Measurements from ENCODE around the gene RFTN1.
A peak's percentile ranks its signal among the peaks of the same experiment; 100 is the strongest.

Gene RFTN1, protein sequence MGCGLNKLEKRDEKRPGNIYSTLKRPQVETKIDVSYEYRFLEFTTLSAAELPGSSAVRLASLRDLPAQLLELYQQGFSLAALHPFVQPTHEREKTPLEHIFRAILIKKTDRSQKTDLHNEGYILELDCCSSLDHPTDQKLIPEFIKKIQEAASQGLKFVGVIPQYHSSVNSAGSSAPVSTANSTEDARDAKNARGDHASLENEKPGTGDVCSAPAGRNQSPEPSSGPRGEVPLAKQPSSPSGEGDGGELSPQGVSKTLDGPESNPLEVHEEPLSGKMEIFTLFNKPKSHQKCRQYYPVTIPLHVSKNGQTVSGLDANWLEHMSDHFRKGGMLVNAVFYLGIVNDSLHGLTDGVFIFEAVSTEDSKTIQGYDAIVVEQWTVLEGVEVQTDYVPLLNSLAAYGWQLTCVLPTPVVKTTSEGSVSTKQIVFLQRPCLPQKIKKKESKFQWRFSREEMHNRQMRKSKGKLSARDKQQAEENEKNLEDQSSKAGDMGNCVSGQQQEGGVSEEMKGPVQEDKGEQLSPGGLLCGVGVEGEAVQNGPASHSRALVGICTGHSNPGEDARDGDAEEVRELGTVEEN

DNA sequence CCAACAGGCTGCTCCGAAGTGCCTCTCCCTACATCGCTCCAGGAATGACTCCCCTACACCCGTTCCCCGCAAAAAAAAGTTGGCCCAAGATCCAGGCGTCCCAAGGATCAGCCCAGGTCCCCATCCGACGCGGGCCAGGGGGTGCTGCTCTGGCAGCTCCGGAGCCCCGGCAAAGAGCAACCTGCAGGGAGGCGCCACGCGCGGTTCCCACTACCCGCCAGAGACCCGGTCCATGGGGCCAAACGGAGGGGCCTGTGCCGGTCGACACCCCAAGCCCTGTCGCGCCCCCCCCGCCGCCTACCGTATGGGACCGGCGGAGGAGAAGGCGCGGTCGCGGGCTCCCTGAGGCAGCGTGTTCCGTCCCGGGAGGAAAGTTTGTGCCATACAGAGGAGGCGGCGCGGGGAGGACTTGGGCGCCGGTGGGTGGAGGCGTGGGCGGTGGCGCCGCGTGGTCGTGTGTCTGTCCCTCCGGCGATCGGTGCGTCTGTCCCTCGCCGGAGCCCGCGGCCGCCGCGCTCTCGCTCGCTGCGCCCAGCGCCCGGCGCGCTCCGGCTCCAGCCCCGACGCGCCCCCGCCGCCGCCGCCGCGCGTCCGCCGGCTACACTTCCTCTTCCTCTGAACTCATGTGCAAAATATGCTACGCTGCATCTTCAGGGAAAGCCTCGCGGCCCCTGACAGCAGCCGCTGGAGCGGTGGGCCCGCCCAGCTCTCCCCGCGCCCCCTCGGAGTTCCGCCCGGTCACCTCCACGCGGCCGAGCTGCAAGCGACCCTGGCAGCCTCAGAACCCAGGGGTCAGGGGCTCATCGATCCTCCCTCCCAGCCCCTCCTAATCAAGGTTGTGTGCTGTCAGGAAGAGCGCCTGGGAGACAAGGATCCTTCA, at the start of gene RFTN1:
RFTN1 (minus strand) TSS at position 559 of the 880 bp plus-strand sequence. CDS start 19,830 bp downstream, outside the sequence.
- Mint-ChIP-seq H3K4me3 (peak within 1 kb of the TSS; percentile 93), H3K4me1 (ENCODE audit: low read depth) (peaks cover 76% of the 10 kb centered on the region), H3K27me3 (no peaks in the 10 kb centered on the region), H3K9me3 (peaks cover 4% of the 10 kb centered on the region), H3K36me3 (ENCODE audit: low read depth) (peaks cover 39% of the 10 kb centered on the region), H3K27ac (peak within 1 kb of the TSS; percentile 98)
- peak; percentile 75 for DNase-seq

DNA sequence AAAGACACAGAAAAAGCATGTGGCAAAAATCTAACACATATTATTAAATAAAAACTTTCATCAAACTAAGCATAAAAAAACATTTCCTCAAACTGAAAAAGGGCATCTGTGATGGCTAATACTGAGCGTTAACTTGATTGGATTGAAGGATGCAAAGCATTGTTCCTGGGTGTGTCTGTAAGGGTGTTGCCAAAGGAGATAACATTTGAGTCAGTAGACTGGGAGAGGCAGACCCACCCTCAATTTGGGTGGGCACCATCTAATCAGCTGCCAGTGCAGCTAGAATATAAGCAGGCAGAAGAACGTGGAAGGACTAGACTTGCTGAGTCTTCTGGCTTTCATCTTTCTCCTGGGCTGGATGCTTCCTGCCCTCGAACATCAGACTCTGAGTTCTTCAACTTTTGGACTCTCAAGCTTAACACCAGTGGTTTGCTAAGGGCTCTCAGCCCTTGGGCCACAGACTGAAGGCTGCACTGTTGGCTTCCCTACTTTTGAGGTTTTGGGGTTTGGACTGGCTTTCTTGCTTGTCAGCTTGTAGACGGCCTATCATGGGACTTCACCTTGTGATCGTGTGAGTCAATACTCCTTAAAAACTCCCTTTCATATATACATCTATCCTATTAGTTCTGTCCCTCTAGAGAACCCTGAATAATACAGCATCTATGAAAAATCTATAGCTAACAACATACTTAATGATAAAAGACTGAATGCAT, 46.3 kb upstream of the RFTN1 start:
- DNase-seq, result no peak
- Mint-ChIP-seq H3K27me3 (no peaks in the 10 kb centered on the region), H3K4me3 (no peak overlapping the region), H3K9me3 (no peaks in the 10 kb centered on the region), H3K4me1 (ENCODE audit: low read depth) (no peaks in the 10 kb centered on the region), H3K27ac (no peak overlapping the region), H3K36me3 (ENCODE audit: low read depth) (no peaks in the 10 kb centered on the region)

DNA sequence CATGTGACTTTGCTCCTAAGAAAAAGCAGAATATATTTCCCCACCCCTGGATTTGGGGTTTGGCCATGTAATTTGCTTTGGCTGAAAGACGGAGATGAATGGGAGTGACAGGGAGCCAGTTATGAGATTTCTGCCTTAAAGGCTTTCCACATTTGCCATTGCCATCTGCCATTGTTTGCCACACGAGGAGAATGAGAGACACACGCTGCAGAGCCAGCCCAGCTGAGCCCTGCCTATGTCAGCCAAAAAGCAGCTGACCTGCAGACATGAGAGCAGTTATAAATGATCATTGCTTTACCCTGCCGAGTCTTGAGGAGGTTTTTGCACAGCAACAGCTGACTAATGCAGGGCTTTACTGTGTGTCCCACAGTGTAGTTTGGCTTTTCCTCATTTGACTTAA, 40.6 kb upstream of the RFTN1 start:
- H3K4me3 Mint-ChIP-seq, result no peak overlapping the region
- H3K27me3 Mint-ChIP-seq, result peaks cover 5% of the 10 kb centered on the region
- H3K36me3 Mint-ChIP-seq (ENCODE audit: low read depth), result no peaks in the 10 kb centered on the region
- no peak overlapping the region for H3K27ac Mint-ChIP-seq
- H3K4me1 Mint-ChIP-seq (ENCODE audit: low read depth), result peaks cover 9% of the 10 kb centered on the region
- DNase-seq, result no peak
- no peaks in the 10 kb centered on the region for H3K9me3 Mint-ChIP-seq

DNA sequence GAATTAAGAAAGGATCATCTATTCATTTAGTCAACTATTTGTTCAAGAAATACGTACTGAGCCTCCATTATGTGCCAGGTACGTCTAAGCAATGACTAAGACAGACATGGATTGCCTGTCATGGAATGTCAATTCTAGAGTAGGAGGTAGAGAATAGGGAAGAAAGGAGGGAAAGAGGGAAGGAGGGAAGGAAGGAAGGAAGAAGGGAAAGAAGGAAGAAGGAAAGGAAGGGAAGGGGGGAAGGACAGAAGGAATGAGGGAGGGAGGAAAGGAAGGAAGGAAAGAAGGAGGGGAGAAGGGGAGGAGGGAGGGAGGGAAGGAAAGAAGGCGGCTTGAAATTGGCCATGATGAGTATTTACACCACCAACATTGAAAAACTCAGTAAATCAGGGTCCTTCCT, 39.3 kb upstream of the RFTN1 start:
- Mint-ChIP-seq H3K9me3 (no peaks in the 10 kb centered on the region), H3K36me3 (ENCODE audit: low read depth) (no peaks in the 10 kb centered on the region), H3K27ac (no peak overlapping the region), H3K27me3 (peaks cover 5% of the 10 kb centered on the region), H3K4me3 (no peak overlapping the region), H3K4me1 (ENCODE audit: low read depth) (peaks cover 11% of the 10 kb centered on the region)
- no peak for DNase-seq

DNA sequence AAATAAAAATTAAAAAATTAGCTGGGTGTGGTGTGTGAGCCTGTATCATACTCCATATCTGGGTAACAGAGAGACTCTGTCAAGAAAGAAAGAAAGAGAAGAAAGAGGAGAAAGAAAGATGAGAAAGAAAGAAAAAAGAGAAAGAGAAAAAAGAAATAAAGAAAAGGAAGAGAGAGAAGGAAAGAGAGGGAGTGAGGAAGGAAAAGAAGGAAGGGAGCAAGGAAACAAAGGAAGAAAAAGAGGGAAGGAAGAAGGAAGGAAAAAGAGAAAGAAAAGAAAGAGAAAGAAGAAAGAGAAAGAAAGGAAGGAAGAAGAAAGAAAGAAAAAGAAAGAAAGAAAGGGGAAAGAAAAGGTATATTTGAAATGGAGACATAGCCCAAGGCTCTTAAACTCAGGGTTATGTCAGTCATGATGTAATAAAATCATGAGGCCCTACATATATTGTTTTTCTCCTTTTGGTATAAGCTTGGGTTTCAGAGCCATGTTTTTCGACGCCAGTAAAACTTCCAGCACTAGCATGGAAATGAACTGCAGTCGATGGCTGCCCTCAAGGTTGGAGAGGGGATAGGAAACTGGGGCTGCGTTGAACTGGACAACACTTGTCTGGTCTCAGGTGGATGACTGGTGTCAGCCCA, 38.0 kb upstream of the RFTN1 start:
- Mint-ChIP-seq H3K36me3 (ENCODE audit: low read depth) (no peaks in the 10 kb centered on the region), H3K4me3 (no peak overlapping the region)

DNA sequence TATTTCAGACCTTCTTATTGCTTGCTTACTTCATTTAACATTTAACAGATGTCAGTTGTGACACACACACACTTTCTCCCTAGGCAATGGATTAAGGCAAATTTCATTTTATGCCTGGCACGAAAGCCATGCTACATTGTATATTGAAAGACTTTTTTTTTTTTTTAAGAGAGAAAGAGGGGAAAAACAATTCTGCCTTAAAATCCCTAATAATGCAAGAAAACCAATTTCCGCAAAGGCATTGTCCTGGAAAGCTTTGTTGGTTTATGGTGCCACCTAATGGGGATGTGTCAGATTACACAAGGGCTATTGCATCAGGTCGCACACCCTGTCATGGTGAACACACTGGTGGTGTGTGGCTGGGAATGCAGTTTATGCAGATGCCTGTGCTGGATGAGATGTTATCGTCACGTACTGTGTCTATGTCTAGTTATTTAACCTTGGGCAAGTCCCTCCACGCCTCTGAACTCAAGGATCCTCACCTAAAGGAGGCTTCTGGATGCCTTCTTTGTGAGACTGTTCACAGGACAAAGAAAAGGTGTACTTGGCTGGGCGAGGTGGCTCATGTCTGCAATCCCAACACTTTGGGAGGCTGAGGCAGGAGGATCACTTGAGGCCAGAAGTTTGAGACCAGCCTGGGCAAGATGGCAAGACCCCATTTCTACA, 37.3 kb upstream of the RFTN1 start:
- DNase-seq, result peak; percentile 68
- Mint-ChIP-seq H3K27ac (peak overlapping the region; percentile 92), H3K9me3 (no peaks in the 10 kb centered on the region), H3K4me3 (no peak overlapping the region), H3K4me1 (ENCODE audit: low read depth) (peaks cover 18% of the 10 kb centered on the region), H3K27me3 (peaks cover 5% of the 10 kb centered on the region), H3K36me3 (ENCODE audit: low read depth) (no peaks in the 10 kb centered on the region)

More for the DNA sequence above, 38.0 kb upstream of the RFTN1 start:
- peaks cover 16% of the 10 kb centered on the region for H3K4me1 Mint-ChIP-seq (ENCODE audit: low read depth)
- H3K9me3 Mint-ChIP-seq, result no peaks in the 10 kb centered on the region
- DNase-seq, result no peak
- peaks cover 5% of the 10 kb centered on the region for H3K27me3 Mint-ChIP-seq
- H3K27ac Mint-ChIP-seq, result peak overlapping the region; percentile 92

DNA sequence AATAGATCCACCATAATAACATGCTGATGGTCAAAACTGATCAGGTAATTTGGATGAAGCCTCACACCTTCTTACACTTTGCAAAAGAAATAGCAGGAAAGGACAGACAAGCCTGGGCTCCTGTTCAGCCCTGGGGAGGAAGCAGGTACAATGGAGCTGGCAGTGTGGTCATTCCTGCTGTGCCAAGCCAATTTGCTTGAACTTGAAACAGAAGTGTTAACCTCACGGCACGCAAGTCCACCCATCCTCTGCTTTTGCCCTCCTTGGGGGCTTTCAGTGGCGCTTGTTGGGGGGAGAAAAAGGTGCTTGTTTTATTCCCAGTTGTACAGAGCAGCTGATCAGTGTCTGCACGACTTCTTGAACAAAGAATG, 36.8 kb upstream of the RFTN1 start:
- Mint-ChIP-seq H3K4me3 (no peak overlapping the region), H3K36me3 (ENCODE audit: low read depth) (no peaks in the 10 kb centered on the region), H3K9me3 (no peaks in the 10 kb centered on the region), H3K4me1 (ENCODE audit: low read depth) (peaks cover 18% of the 10 kb centered on the region), H3K27ac (no peak overlapping the region), H3K27me3 (peaks cover 5% of the 10 kb centered on the region)
- DNase-seq, result no peak

DNA sequence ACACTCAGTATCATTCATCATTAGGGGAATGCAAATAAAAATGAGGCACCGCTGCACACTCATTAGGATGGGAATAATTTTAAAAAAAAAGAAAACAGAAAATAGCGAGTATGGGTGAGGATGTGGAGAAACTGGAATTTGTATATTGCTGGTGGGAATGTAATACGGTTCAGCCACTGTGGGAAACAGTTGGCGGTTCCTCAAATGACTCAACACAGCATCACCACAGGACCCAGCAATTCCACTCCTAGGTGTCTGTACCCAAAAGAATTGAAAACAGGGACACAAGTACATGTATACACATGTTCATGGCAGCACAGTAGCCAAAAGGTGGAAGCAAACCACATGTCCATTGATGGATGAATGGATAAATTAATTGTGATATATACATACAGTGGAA, 35.2 kb upstream of the RFTN1 start:
- peaks cover 5% of the 10 kb centered on the region for H3K27me3 Mint-ChIP-seq
- H3K4me1 Mint-ChIP-seq (ENCODE audit: low read depth), result peaks cover 18% of the 10 kb centered on the region
- H3K4me3 Mint-ChIP-seq, result no peak overlapping the region
- no peaks in the 10 kb centered on the region for H3K9me3 Mint-ChIP-seq
- H3K36me3 Mint-ChIP-seq (ENCODE audit: low read depth), result no peaks in the 10 kb centered on the region
- DNase-seq, result no peak
- H3K27ac Mint-ChIP-seq, result no peak overlapping the region

DNA sequence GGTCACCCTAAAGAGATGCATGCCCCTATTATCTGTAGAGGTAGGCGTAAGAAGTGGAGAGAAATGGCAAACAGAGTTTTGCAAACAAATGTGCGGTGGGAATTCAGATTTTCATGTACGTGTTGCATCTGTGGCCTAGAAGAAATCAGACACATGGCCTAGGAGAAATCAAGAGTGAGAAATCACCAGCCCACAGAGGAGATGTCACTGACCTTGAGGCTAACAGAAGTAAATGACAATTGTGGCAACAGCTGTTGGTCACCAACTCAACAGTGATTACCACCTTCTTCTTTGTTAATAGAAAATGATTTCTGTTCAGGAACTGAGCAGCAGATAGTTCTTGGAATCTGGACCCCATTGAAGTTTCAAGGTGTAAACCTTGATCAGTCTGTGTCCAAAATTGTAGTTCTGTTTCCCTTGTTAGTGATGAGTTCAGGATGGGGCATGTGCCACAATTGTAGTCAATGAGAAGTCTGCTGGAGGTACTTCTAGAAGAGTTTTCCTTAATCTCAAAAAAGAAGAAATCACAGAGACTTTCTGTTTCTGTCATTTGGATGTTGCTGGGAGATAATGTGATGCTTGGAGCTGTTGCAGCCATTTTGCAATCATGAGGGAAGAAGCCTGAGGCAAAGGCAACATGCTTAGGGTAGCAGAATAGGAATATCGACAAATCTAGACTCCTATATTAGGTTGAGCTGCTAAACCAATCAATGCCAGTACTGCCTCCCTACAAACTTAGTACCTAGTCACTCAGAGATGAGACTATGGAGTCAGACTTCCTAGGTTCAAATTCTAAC, 34.3 kb upstream of the RFTN1 start:
- peaks cover 18% of the 10 kb centered on the region for H3K4me1 Mint-ChIP-seq (ENCODE audit: low read depth)
- H3K27me3 Mint-ChIP-seq, result peaks cover 5% of the 10 kb centered on the region
- DNase-seq, result no peak
- no peaks in the 10 kb centered on the region for H3K9me3 Mint-ChIP-seq
- H3K27ac Mint-ChIP-seq, result no peak overlapping the region
- no peak overlapping the region for H3K4me3 Mint-ChIP-seq
- H3K36me3 Mint-ChIP-seq (ENCODE audit: low read depth), result no peaks in the 10 kb centered on the region

DNA sequence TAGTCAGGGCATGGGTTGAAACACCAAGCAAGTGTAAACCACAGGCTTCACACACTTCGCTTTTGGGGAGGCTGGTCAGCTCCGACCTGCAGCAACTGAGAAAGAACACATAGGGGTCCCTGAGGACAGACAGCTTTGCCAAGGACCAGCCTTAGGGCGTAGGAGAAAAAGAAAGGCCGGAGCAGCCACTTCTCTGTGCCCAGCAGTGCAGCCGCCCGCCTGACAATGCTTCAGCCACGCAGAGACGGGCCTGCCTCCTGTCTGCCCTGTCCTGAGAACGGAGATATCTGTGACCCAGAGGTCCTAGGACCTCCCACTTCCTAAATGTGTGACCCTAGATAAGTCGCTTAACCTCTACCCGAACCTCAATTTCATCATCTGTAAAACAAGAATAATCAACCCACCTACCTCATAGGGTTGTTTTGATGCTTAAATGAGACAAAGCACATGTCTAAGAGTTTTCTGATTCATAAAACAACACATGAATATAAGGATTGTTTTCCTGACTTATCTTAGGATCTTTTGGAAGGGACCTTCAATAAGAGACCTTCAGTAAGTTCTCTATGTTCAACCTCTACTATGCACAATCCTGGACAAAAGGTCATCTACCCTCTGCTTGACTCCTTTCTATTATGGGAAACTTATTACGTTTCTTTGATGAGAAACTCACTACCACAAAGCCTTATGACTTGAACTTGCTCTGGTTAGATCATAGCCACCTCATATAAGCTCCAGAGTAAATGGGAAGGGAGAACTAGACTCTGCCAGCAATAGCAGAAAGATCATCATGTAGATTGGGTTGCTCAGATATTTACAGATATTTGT, 32.9 kb upstream of the RFTN1 start:
- H3K36me3 Mint-ChIP-seq (ENCODE audit: low read depth), result no peaks in the 10 kb centered on the region
- no peak overlapping the region for H3K4me3 Mint-ChIP-seq
- H3K9me3 Mint-ChIP-seq, result no peaks in the 10 kb centered on the region
- no peak for DNase-seq
- H3K27ac Mint-ChIP-seq, result peak overlapping the region; percentile 13
- H3K4me1 Mint-ChIP-seq (ENCODE audit: low read depth), result peaks cover 18% of the 10 kb centered on the region
- no peaks in the 10 kb centered on the region for H3K27me3 Mint-ChIP-seq

DNA sequence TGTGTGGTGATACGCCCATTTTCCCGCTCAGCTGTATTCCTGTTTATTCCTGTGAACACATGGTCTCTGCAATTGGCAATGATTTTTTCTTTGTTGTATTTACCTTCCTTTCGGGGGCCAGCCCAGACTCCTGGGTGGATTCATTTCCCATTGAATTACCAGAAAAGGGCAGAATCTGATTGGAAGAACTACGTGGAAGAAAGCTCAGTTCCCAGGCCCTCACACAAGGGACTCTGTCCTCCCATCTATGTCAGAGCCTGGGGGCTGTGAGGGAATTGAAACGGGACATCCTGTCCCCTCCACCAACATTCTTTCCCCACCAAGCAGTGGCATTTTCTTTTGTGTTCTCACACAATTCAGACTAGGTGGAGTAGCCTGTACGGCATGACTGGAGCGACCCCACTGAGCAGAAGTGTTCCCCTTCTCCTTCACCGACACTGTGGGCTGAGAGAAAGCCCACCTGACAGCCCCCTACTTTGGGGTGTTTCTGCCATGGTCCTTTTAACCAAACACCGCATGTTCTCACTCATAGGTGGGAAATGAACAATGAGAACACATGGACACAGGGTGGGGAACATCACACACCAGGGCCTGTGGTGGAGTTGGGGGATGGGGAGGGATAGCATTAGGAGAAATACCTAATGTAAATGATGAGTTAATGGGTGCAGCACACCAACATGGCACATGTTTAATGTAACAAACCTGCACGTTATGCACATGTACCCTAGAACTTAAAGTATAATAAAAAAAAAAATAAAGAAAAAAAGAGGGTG, 32.1 kb upstream of the RFTN1 start:
- no peak overlapping the region for H3K27ac Mint-ChIP-seq
- peaks cover 11% of the 10 kb centered on the region for H3K4me1 Mint-ChIP-seq (ENCODE audit: low read depth)
- no peaks in the 10 kb centered on the region for H3K9me3 Mint-ChIP-seq
- no peak for DNase-seq
- no peaks in the 10 kb centered on the region for H3K36me3 Mint-ChIP-seq (ENCODE audit: low read depth)
- H3K4me3 Mint-ChIP-seq, result no peak overlapping the region
- H3K27me3 Mint-ChIP-seq, result no peaks in the 10 kb centered on the region

Data from activated T-cell treated with anti-CD3 and anti-CD28 coated beads, Interleukin-2, amount 50 U/mL, for 24 hours (primary cell).